Omental fat pad (tissue), 4 donors: ENCODE measurements around the gene SLC39A9. TPM values are rescaled to one million over a fixed set of nuclear protein-coding genes. Genes with fewer than 3 reads are reported as not detected.

ENCODE experiments used
- ATAC-seq: fragments of 150-250 bp; one replicate; pipeline ENCODE4 v1.9.1; 2016; ENCODE audit warnings: mild to moderate bottlenecking, moderate library complexity; ENCODE audit not compliant: low FRiP score
- DNase-seq: peaks from one replicate; pipeline ENCODE4 v3.0.0-alpha.2; 2019; ENCODE audit warnings: low spot score
- total RNA-seq, 4 donors: library from RNA; depleted of rRNA; stranded (reverse); fragments of >200 nt; gene quantifications; one replicate each; pipeline ENCODE4 v1.1.0, GENCODE V29; 2016
- TF ChIP-seq, protein P1 (sequence below), 3 donors: fragments of 450-650 bp; IDR thresholded peaks; one replicate each; pipeline ENCODE4 v1.5.1; 2016 to 2017; ENCODE audit warnings: antibody characterized with exemption in 3 of 3, mild to moderate bottlenecking in 3 of 3, moderate library complexity in 2 of 3

The SLC39A9 gene
- total RNA-seq, 4 donors from 2014 or later = 57.9 to 80.7 (median 69.6) TPM

DNA sequence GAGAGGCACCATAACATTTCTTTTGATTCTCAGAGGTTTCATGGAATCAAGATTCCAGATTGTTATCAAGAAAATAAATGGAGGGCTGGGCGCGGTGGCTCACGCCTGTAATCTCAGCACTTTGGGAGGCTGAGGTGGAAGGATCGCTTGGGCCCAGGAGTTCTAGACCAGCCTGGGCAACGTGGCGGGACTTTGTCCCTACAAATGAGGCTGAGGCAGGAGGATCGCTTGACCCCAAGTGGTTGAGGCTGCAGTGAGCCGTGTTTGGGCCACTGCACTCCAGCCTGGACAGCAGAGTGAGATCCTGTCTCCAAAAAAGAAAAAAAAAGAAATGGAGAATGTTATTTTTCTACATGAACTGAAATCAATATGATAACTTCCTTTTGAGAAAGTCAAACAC, 1.3 kb downstream of the SLC39A9 start:
- no peak for ATAC-seq
- no peak for DNase-seq
- TF ChIP-seq, protein P1, sequence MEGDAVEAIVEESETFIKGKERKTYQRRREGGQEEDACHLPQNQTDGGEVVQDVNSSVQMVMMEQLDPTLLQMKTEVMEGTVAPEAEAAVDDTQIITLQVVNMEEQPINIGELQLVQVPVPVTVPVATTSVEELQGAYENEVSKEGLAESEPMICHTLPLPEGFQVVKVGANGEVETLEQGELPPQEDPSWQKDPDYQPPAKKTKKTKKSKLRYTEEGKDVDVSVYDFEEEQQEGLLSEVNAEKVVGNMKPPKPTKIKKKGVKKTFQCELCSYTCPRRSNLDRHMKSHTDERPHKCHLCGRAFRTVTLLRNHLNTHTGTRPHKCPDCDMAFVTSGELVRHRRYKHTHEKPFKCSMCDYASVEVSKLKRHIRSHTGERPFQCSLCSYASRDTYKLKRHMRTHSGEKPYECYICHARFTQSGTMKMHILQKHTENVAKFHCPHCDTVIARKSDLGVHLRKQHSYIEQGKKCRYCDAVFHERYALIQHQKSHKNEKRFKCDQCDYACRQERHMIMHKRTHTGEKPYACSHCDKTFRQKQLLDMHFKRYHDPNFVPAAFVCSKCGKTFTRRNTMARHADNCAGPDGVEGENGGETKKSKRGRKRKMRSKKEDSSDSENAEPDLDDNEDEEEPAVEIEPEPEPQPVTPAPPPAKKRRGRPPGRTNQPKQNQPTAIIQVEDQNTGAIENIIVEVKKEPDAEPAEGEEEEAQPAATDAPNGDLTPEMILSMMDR (IDR thresholded peaks at IDR 0.05) = no peak

DNA sequence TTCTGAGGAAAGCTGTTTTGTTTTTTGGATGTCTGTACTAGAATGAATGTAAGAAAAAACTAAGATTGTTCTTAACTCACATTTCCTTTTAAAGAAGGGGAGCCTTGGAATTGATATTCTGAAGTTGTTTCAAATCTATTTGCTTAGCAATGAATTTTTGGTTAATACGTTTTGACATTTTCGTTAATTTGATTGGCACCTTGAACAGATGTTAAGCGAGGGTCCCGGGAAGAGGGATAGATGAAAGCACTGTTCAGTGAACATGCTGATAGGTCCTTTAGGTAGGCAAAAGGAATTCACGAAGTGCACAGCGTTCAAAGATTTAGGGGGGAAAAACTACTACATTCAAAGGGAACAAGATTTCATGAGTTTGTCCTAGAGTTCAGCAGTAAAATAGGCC, 1.7 kb downstream of the SLC39A9 start:
- ATAC-seq (no peak), DNase-seq (no peak)
- TF ChIP-seq, protein P1 (IDR thresholded peaks at IDR 0.05) = no peak

GRCh38 chr14:69401841-69402240, 3.3 kb downstream of the SLC39A9 start:
- DNase-seq (no peak), ATAC-seq (no peak)
- TF ChIP-seq, protein P1 (IDR thresholded peaks at IDR 0.05) = no peak

GRCh38 chr14:69404478-69404877, 6.0 kb downstream of the SLC39A9 start:
- TF ChIP-seq, protein P1 (IDR thresholded peaks at IDR 0.05) = no peak
- ATAC-seq (no peak), DNase-seq (no peak)

DNA sequence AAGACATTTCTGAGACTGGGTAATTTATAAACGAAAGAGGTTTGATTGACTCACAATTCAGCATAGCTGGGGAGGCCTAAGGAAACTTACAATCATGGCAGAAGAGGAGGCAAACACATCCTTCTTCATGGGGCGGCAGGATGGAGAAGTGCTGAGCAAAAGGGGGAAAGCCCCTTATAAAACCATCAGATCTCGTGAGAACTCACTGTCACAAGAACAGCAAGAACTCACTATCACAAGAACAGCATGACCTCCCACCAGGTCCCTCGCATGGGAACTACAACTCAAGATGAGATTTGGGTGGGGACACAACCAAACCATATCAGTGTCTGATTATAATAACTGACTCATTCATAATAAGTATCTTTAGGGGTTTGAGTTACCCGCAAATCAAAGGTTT, 6.4 kb downstream of the SLC39A9 start:
- DNase-seq (no peak), ATAC-seq (no peak)
- TF ChIP-seq, protein P1 (IDR thresholded peaks at IDR 0.05) = no peak

GRCh38 chr14:69405762-69406161, 7.3 kb downstream of the SLC39A9 start:
- TF ChIP-seq, protein P1 (IDR thresholded peaks at IDR 0.05) = no peak
- DNase-seq (no peak), ATAC-seq (no peak)

GRCh38 chr14:69408331-69408960, 10.0 kb downstream of the SLC39A9 start:
- TF ChIP-seq, protein P1 (IDR thresholded peaks at IDR 0.05) = no peak
- DNase-seq (no peak), ATAC-seq (no peak)
